Measurements from ENCODE around the gene AGBL3. TPM values are rescaled to one million over a fixed set of nuclear protein-coding genes. Genes with fewer than 3 reads are reported as not detected.

Gene AGBL3
- total RNA-seq, 1 donor from 2014 or later = 0.91 TPM

GRCh38 chr7:135158141-135158655 lies 171.9 kb downstream of the AGBL3 start:
- H4K20me1 ChIP-seq (ENCODE audit: insufficient read depth, low read length) = no peaks in the 10 kb centered on the region
- DNase-seq (ENCODE audit: low read depth) = no peak
- H3K4me2 ChIP-seq (ENCODE audit: low read length) = no peak overlapping the region
- H3K4me3 ChIP-seq (ENCODE audit: insufficient read depth, low read depth, low read length) = no peak overlapping the region
- no peaks in the 10 kb centered on the region for H3K36me3 ChIP-seq (ENCODE audit: insufficient read depth, low read length)
- H3K9me3 ChIP-seq (ENCODE audit: insufficient read depth, low read depth, low read length) = no peaks in the 10 kb centered on the region
- Mint-ChIP-seq H3K27me3 (ENCODE audit: low read depth, unreplicated experiment) (no peaks in the 10 kb centered on the region), H3K4me1 (ENCODE audit: low read depth, unreplicated experiment) (peaks cover 21% of the 10 kb centered on the region), H3K9me3 (ENCODE audit: unreplicated experiment) (peaks cover 20% of the 10 kb centered on the region), H3K4me3 (ENCODE audit: unreplicated experiment) (no peak overlapping the region), H3K36me3 (ENCODE audit: low read depth, unreplicated experiment) (peaks cover 20% of the 10 kb centered on the region), H3K27ac (ENCODE audit: unreplicated experiment) (no peak overlapping the region)
- no peak overlapping the region for H2AFZ ChIP-seq (ENCODE audit: low read depth, low read length)
- no peak for FAIRE-seq
- no peak for TF ChIP-seq CTCF (IDR thresholded peaks at IDR 0.05; ENCODE audit: insufficient read depth, low read depth, low read length)
- TF ChIP-seq EZH2 (IDR thresholded peaks at IDR 0.05; ENCODE audit: insufficient read depth, low read length) = no peak
- no peaks in the 10 kb centered on the region for H3K27me3 ChIP-seq (ENCODE audit: insufficient read depth, low read length)
- H3K79me2 ChIP-seq (ENCODE audit: insufficient read depth, low read length) = no peaks in the 10 kb centered on the region
- H3K27ac ChIP-seq (ENCODE audit: low read depth, low read length) = no peak overlapping the region
- peaks cover 6% of the 10 kb centered on the region for H3K4me1 ChIP-seq (ENCODE audit: insufficient read depth, low read length)
- H3K9ac ChIP-seq (ENCODE audit: low read length) = no peak overlapping the region

DNA sequence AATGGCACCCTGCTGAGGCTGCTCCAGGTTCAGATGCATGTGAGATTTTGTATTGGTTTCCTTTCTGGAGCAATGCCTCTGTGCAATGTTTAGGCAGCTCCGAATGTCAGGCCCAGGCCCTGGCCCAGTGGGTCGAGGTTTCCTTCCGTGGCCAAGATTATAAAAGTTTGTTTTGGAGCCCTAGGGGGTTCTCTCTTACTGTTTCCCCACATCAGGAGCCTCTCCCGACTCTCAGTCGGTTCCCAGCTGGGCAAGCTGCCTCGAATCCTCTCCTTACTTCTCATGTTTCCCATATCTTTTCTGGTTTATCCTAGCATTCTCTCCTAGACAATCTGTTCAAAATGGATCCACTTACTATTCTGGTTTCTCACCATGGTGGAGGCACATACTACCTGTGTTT lies 172.6 kb downstream of the AGBL3 start:
- Histone ChIP-seq H3K4me1 (ENCODE audit: insufficient read depth, low read length) (peaks cover 6% of the 10 kb centered on the region), H3K36me3 (ENCODE audit: insufficient read depth, low read length) (peaks cover 2% of the 10 kb centered on the region), H3K27ac (ENCODE audit: low read depth, low read length) (no peak overlapping the region), H3K79me2 (ENCODE audit: insufficient read depth, low read length) (no peaks in the 10 kb centered on the region), H3K4me3 (ENCODE audit: insufficient read depth, low read depth, low read length) (no peak overlapping the region), H3K27me3 (ENCODE audit: insufficient read depth, low read length) (no peaks in the 10 kb centered on the region), H3K9ac (ENCODE audit: low read length) (no peak overlapping the region), H3K4me2 (ENCODE audit: low read length) (no peak overlapping the region), H2AFZ (ENCODE audit: low read depth, low read length) (no peak overlapping the region), H3K9me3 (ENCODE audit: insufficient read depth, low read depth, low read length) (no peaks in the 10 kb centered on the region), H4K20me1 (ENCODE audit: insufficient read depth, low read length) (no peaks in the 10 kb centered on the region)
- Mint-ChIP-seq H3K9me3 (ENCODE audit: unreplicated experiment) (peaks cover 17% of the 10 kb centered on the region), H3K36me3 (ENCODE audit: low read depth, unreplicated experiment) (peaks cover 22% of the 10 kb centered on the region), H3K27ac (ENCODE audit: unreplicated experiment) (peak overlapping the region; percentile 20), H3K27me3 (ENCODE audit: low read depth, unreplicated experiment) (no peaks in the 10 kb centered on the region), H3K4me1 (ENCODE audit: low read depth, unreplicated experiment) (peaks cover 21% of the 10 kb centered on the region), H3K4me3 (ENCODE audit: unreplicated experiment) (no peak overlapping the region)
- no peak for FAIRE-seq
- no peak for TF ChIP-seq CTCF (IDR thresholded peaks at IDR 0.05; ENCODE audit: insufficient read depth, low read depth, low read length)
- DNase-seq (ENCODE audit: low read depth) = no peak

GRCh38 chr7:135159359-135160085 lies 173.2 kb downstream of the AGBL3 start:
- DNase-seq (ENCODE audit: low read depth) = no peak
- Histone ChIP-seq H2AFZ (ENCODE audit: low read depth, low read length) (no peak overlapping the region), H3K27ac (ENCODE audit: low read depth, low read length) (no peak overlapping the region), H3K9ac (ENCODE audit: low read length) (no peak overlapping the region), H3K27me3 (ENCODE audit: insufficient read depth, low read length) (no peaks in the 10 kb centered on the region), H3K4me1 (ENCODE audit: insufficient read depth, low read length) (peaks cover 6% of the 10 kb centered on the region), H3K4me3 (ENCODE audit: insufficient read depth, low read depth, low read length) (no peak overlapping the region), H3K4me2 (ENCODE audit: low read length) (peak overlapping the region; percentile 35), H4K20me1 (ENCODE audit: insufficient read depth, low read length) (no peaks in the 10 kb centered on the region), H3K36me3 (ENCODE audit: insufficient read depth, low read length) (peaks cover 2% of the 10 kb centered on the region), H3K79me2 (ENCODE audit: insufficient read depth, low read length) (no peaks in the 10 kb centered on the region), H3K9me3 (ENCODE audit: insufficient read depth, low read depth, low read length) (no peaks in the 10 kb centered on the region)
- no peaks in the 10 kb centered on the region for H3K27me3 Mint-ChIP-seq (ENCODE audit: low read depth, unreplicated experiment)
- H3K4me1 Mint-ChIP-seq (ENCODE audit: low read depth, unreplicated experiment) = peaks cover 21% of the 10 kb centered on the region
- peaks cover 17% of the 10 kb centered on the region for H3K9me3 Mint-ChIP-seq (ENCODE audit: unreplicated experiment)
- peak overlapping the region; percentile 43 for H3K27ac Mint-ChIP-seq (ENCODE audit: unreplicated experiment)
- no peak overlapping the region for H3K4me3 Mint-ChIP-seq (ENCODE audit: unreplicated experiment)
- no peak for TF ChIP-seq EZH2 (IDR thresholded peaks at IDR 0.05; ENCODE audit: insufficient read depth, low read length)
- no peak for TF ChIP-seq CTCF (IDR thresholded peaks at IDR 0.05; ENCODE audit: insufficient read depth, low read depth, low read length)
- peaks cover 26% of the 10 kb centered on the region for H3K36me3 Mint-ChIP-seq (ENCODE audit: low read depth, unreplicated experiment)
- FAIRE-seq = no peak

Data from astrocyte (in vitro differentiated cells and primary cell).